Measurements from ENCODE around the gene CHST11. TPM values are rescaled to one million over a fixed set of nuclear protein-coding genes. Genes with fewer than 3 reads are reported as not detected.

Gene CHST11
- total RNA-seq, 1 donor from 2014 or later: 6.0 TPM

DNA sequence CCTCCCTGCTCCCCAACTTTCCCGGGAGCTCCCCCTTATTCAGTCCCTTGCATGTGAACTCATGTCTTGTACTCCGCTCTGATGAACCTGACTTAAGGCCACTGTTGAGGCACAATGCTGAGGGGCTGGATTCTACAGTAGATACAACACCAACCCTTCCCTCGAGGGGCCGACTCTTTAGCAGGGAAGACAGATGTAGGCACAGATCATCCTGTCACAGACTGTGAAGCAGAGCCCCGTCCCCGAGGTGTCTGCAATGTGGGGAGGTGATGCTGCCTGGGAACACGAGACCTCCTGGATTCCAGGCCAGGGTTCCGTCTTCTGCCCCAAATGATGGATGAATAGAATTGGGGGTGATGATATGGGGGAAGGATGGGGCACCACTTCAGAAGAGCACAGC is 175.1 kb downstream of the CHST11 start:
- TF ChIP-seq, protein P1, sequence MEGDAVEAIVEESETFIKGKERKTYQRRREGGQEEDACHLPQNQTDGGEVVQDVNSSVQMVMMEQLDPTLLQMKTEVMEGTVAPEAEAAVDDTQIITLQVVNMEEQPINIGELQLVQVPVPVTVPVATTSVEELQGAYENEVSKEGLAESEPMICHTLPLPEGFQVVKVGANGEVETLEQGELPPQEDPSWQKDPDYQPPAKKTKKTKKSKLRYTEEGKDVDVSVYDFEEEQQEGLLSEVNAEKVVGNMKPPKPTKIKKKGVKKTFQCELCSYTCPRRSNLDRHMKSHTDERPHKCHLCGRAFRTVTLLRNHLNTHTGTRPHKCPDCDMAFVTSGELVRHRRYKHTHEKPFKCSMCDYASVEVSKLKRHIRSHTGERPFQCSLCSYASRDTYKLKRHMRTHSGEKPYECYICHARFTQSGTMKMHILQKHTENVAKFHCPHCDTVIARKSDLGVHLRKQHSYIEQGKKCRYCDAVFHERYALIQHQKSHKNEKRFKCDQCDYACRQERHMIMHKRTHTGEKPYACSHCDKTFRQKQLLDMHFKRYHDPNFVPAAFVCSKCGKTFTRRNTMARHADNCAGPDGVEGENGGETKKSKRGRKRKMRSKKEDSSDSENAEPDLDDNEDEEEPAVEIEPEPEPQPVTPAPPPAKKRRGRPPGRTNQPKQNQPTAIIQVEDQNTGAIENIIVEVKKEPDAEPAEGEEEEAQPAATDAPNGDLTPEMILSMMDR (IDR thresholded peaks at IDR 0.05; ENCODE audit: borderline replicate concordance): no peak
- intact Hi-C loops (cut with micrococcal nuclease): no loop called here
- no peaks in the 10 kb centered on the region for H3K36me3 ChIP-seq
- peaks cover 15% of the 10 kb centered on the region for H3K4me1 ChIP-seq
- H3K4me3 ChIP-seq: no peak overlapping the region
- H3K9me3 ChIP-seq (replicated peaks): no peaks in the 10 kb centered on the region
- DNase-seq: no peak
- H3K27me3 ChIP-seq (ENCODE audit: low read depth): no peaks in the 10 kb centered on the region
- no peak overlapping the region for H3K27ac ChIP-seq (replicated peaks)

- Histone ChIP-seq H3K27me3 (ENCODE audit: low read depth) (no peaks in the 10 kb centered on the region), H3K27ac (replicated peaks) (no peak overlapping the region), H3K9me3 (replicated peaks) (no peaks in the 10 kb centered on the region), H3K4me1 (peaks cover 19% of the 10 kb centered on the region), H3K36me3 (no peaks in the 10 kb centered on the region), H3K4me3 (no peak overlapping the region)
- DNase-seq: no peak
- intact Hi-C loops (cut with micrococcal nuclease): no loop called here
- TF ChIP-seq, protein P1 (IDR thresholded peaks at IDR 0.05; ENCODE audit: borderline replicate concordance): no peak
These were observed 176.0 kb downstream of the CHST11 start for GRCh38 chr12:104632724-104633201.

DNA sequence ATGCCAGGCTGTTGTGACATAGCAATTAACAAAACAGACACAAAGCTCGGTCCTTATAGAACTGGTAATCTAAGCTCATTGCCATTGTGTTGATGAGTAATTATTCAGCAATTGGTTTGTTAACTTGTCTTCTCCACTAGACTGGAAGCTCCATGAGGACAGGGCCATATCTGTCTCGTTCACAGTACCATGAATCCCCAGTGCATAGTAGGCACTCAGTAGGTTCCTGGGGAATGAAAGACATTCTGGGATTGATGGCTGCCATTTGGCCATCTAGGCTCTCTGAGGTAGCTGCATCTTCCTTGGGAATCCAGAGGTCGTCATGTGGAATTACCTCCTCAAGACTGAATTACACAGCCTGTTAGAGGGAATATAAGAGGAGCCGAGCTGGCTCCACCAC is 177.3 kb downstream of the CHST11 start:
- no peak for DNase-seq
- Histone ChIP-seq H3K27ac (replicated peaks) (no peak overlapping the region), H3K4me1 (peaks cover 26% of the 10 kb centered on the region), H3K4me3 (no peak overlapping the region), H3K27me3 (ENCODE audit: low read depth) (no peaks in the 10 kb centered on the region), H3K36me3 (no peaks in the 10 kb centered on the region), H3K9me3 (replicated peaks) (no peaks in the 10 kb centered on the region)
- TF ChIP-seq, protein P1 (IDR thresholded peaks at IDR 0.05; ENCODE audit: borderline replicate concordance): no peak
- intact Hi-C loops (cut with micrococcal nuclease): no loop called here

DNA sequence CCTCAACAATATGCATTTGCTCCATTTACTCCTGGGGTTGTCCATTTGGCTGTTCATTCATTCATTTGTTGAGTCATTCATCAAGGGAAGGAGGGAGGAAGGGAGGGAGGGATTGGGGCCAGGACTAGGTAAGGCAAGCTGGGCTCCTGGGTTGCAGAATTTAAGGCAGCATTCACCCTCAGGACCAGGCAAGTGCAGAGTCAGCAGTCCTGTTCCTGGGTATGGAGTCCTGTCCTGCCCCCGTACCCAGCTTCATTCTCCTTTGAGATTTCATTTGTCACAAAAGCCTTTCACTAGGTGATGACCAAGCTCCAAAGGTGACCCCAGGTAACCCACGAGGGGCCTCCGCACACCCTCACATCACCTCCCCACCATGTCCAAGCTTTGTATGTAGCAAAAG is 178.1 kb downstream of the CHST11 start:
- Histone ChIP-seq H3K27ac (replicated peaks) (no peak overlapping the region), H3K9me3 (replicated peaks) (no peaks in the 10 kb centered on the region), H3K4me3 (no peak overlapping the region), H3K4me1 (peaks cover 31% of the 10 kb centered on the region), H3K27me3 (ENCODE audit: low read depth) (no peaks in the 10 kb centered on the region), H3K36me3 (no peaks in the 10 kb centered on the region)
- intact Hi-C loops (cut with micrococcal nuclease): no loop called here
- DNase-seq: no peak
- TF ChIP-seq, protein P1 (IDR thresholded peaks at IDR 0.05; ENCODE audit: borderline replicate concordance): no peak

DNA sequence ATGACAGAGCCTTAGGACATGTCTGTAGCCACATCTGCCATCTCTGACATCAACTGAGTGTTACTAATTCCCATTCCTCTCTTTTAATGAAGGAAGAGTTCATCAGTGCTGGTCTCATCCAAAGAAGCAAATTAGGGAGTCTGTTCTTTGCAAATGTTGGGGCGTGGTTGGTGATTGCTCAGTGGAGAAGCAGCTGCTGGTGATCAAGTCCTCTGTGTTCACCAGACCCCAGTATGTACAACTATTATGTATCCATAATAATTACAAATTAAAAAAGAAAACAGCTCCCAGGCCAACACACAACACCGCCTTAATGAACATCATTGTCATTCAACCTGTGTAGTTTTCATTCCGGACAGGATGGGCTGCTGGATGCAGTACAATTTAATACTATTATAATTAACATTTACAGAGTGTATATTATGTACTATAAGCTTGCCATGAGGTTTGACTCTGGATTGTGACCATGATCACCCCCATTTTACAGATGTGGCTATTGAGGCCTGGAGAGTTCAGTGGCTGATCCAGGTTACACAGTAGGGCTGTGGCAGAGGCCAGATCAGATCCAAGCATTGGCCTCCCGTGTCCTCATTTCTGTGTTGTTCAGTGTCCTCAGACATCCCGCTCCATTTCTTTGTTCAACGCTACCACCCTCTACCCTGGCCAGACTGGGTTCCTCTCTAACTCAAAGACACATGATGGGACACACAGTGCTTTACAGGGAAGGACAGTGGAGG is 179.0 kb downstream of the CHST11 start:
- TF ChIP-seq, protein P1 (IDR thresholded peaks at IDR 0.05; ENCODE audit: borderline replicate concordance): no peak
- peaks cover 31% of the 10 kb centered on the region for H3K4me1 ChIP-seq
- DNase-seq: no peak
- H3K9me3 ChIP-seq (replicated peaks): peaks cover 2% of the 10 kb centered on the region
- H3K36me3 ChIP-seq: no peaks in the 10 kb centered on the region
- H3K27ac ChIP-seq (replicated peaks): no peak overlapping the region
- intact Hi-C loops (cut with micrococcal nuclease): no loop called here
- no peak overlapping the region for H3K4me3 ChIP-seq
- no peaks in the 10 kb centered on the region for H3K27me3 ChIP-seq (ENCODE audit: low read depth)

Measured in left ventricle myocardium inferior (tissue), 1 donor.